OCI-LY7 (cell line): ENCODE measurements around the gene SPECC1.

Source experiments
- EZH2phosphoT487 ChIP-seq: fragments of 200-600 bp; sonication (generic); IDR thresholded peaks from 2 replicates; pipeline ENCODE4 v1.6.1; 2018; ENCODE audit warnings: low read depth, borderline replicate concordance, mild to moderate bottlenecking, mixed run types, antibody characterized with exemption, low read length, moderate library complexity, mixed read lengths
- TF ChIP-seq, protein P1 (sequence below): fragments of 200-600 bp; sonication (generic); conservative IDR thresholded peaks from 2 replicates; pipeline ENCODE4 v1.5.1; 2014; ENCODE audit warnings: mild to moderate bottlenecking, antibody characterized with exemption, low read length, moderate library complexity, mixed read lengths

DNA sequence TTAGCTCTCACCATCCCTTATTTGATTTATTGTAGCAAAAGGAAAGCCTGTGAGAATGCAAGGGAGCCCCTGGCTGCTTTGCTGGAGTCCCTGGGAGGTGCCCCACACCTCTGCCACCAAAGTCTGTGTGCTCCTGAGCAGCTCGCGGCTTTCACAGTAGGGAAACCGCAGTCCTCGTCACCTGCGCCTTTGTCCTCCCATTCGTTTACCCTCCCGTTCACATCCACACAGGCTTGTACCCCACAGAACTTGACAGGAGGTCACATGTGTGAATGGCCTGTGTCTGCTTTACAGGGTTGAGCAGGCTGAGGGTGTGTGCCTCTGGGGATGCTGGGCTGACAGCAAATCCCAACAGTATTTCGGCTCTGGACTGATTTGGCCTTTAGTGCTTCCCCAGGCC is 305.7 kb downstream of the SPECC1 start:
- TF ChIP-seq, protein P1, sequence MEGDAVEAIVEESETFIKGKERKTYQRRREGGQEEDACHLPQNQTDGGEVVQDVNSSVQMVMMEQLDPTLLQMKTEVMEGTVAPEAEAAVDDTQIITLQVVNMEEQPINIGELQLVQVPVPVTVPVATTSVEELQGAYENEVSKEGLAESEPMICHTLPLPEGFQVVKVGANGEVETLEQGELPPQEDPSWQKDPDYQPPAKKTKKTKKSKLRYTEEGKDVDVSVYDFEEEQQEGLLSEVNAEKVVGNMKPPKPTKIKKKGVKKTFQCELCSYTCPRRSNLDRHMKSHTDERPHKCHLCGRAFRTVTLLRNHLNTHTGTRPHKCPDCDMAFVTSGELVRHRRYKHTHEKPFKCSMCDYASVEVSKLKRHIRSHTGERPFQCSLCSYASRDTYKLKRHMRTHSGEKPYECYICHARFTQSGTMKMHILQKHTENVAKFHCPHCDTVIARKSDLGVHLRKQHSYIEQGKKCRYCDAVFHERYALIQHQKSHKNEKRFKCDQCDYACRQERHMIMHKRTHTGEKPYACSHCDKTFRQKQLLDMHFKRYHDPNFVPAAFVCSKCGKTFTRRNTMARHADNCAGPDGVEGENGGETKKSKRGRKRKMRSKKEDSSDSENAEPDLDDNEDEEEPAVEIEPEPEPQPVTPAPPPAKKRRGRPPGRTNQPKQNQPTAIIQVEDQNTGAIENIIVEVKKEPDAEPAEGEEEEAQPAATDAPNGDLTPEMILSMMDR = no peak
- no peak for TF ChIP-seq EZH2phosphoT487
